BLaER1 treated with 17β-estradiol and CSF1 and Interleukin-3, amounts not matched to agents 10 nM and 100 nM (cell line): Measurements from ENCODE around the gene TMOD1.

Experiments
- H3K27ac ChIP-seq, 11 experiments: shearing (Covaris generic); formaldehyde crosslinking; 2 replicates each; pipeline ENCODE4 v1.8.1; 2022
- H3K27me3 ChIP-seq, 11 experiments: shearing (Covaris generic); formaldehyde crosslinking; 2 replicates each; pipeline ENCODE4 v1.8.1; 2022
- H3K36me3 ChIP-seq, 11 experiments: shearing (Covaris generic); formaldehyde crosslinking; 2 replicates each; pipeline ENCODE4 v1.8.1; 2022
- H3K4me1 ChIP-seq, 10 experiments: shearing (Covaris generic); formaldehyde crosslinking; 2 replicates each; pipeline ENCODE4 v1.8.1; 2022
- H3K4me2 ChIP-seq, 11 experiments: shearing (Covaris generic); formaldehyde crosslinking; 2 replicates each; pipeline ENCODE4 v1.8.1; 2022
- H3K4me3 ChIP-seq, 10 experiments: shearing (Covaris generic); formaldehyde crosslinking; 2 replicates each; pipeline ENCODE4 v1.8.1; 2022
- H3K9ac ChIP-seq, 11 experiments: shearing (Covaris generic); formaldehyde crosslinking; 2 replicates each; pipeline ENCODE4 v1.8.1; 2022
- H3K9me3 ChIP-seq, 11 experiments: shearing (Covaris generic); formaldehyde crosslinking; replicated peaks in 1 of 11; 2 replicates each; pipeline ENCODE4 v1.8.1; 2022
- H4K20me1 ChIP-seq, 11 experiments: shearing (Covaris generic); formaldehyde crosslinking; 2 replicates each; pipeline ENCODE4 v1.8.1; 2022
- Cebpa-rat ChIP-seq, 11 experiments: shearing (Covaris generic); IDR thresholded peaks; 2 replicates each; pipeline ENCODE4 v1.8.1; 2022

Gene TMOD1

GRCh38 chr9:97518909-97519307, 17.4 kb downstream of the TMOD1 start:
- Histone ChIP-seq H3K4me2 (no peak overlapping the region), H3K4me3 (no peak overlapping the region), H3K9me3 (no peaks in the 10 kb centered on the region), H4K20me1 (no peaks in the 10 kb centered on the region), H3K27me3 (peaks cover 0 to 6% (median 0%) of the 10 kb centered on the region in 11 experiments; a peak in 1 of 22 replicates), H3K9ac (no peak overlapping the region), H3K4me1 (no peaks in the 10 kb centered on the region), H3K27ac (no peak overlapping the region), H3K36me3 (no peaks in the 10 kb centered on the region)
- no peak for TF ChIP-seq Cebpa-rat (IDR thresholded peaks at IDR 0.05)

- H3K4me2 ChIP-seq, result no peak overlapping the region
- TF ChIP-seq Cebpa-rat (IDR thresholded peaks at IDR 0.05), result no peak
- H4K20me1 ChIP-seq, result no peaks in the 10 kb centered on the region
- no peaks in the 10 kb centered on the region for H3K36me3 ChIP-seq
- H3K4me3 ChIP-seq, result no peak overlapping the region
- no peaks in the 10 kb centered on the region for H3K9me3 ChIP-seq
- H3K27ac ChIP-seq, result no peak overlapping the region
- no peaks in the 10 kb centered on the region for H3K4me1 ChIP-seq
- H3K27me3 ChIP-seq, result peaks cover 0 to 6% (median 0%) of the 10 kb centered on the region in 11 experiments; a peak in 1 of 22 replicates
- H3K9ac ChIP-seq, result no peak overlapping the region
These were observed 18.0 kb downstream of the TMOD1 start for GRCh38 chr9:97519441-97519970.

- Histone ChIP-seq H3K27ac (no peak overlapping the region), H3K4me2 (no peak overlapping the region), H3K27me3 (peaks cover 0 to 9% (median 2%) of the 10 kb centered on the region in 11 experiments; a peak in 4 of 22 replicates), H4K20me1 (no peaks in the 10 kb centered on the region), H3K9ac (no peak overlapping the region), H3K4me1 (no peaks in the 10 kb centered on the region), H3K36me3 (no peaks in the 10 kb centered on the region), H3K9me3 (no peaks in the 10 kb centered on the region), H3K4me3 (no peak overlapping the region)
- no peak for TF ChIP-seq Cebpa-rat (IDR thresholded peaks at IDR 0.05)
These were observed 20.3 kb downstream of the TMOD1 start for GRCh38 chr9:97521576-97522333.

DNA sequence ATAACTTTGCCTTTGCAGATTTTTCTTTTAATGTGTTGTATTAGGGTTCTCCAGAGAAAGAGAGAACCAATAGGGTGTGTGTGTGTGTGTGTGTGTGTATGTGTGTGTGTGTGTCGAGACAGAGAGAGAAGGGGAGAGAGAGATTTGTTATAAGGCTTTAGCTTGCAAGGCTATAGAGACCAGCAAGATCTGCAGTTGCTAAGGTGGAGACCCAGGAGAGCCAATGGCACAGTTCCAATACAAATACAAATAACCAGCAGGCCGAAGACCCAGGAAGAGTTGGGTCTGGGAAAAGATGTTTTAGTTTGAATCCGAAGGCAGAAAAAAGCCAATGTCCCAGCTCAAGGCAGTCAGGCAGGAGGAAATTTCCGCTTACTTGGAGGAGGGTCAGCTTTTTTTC, 23.0 kb downstream of the TMOD1 start:
- Histone ChIP-seq H3K27ac (no peak overlapping the region), H3K27me3 (peaks cover 0 to 14% (median 4%) of the 10 kb centered on the region in 11 experiments; a peak in 4 of 22 replicates)

GRCh38 chr9:97525451-97525850, 24.0 kb downstream of the TMOD1 start:
- Histone ChIP-seq H3K27ac (no peak overlapping the region), H3K27me3 (peaks cover 0 to 14% (median 4%) of the 10 kb centered on the region in 11 experiments; a peak in 4 of 22 replicates), H3K4me3 (no peak overlapping the region), H3K4me2 (no peak overlapping the region), H3K9me3 (no peaks in the 10 kb centered on the region), H3K36me3 (no peaks in the 10 kb centered on the region), H3K9ac (no peak overlapping the region), H3K4me1 (peaks cover 0 to 8% (median 6%) of the 10 kb centered on the region in 10 experiments; a peak in 5 of 20 replicates), H4K20me1 (no peaks in the 10 kb centered on the region)
- TF ChIP-seq Cebpa-rat (IDR thresholded peaks at IDR 0.05), result no peak

More for the DNA sequence above, 23.0 kb downstream of the TMOD1 start:
- Histone ChIP-seq H3K4me3 (no peak overlapping the region), H3K4me1 (peaks cover 0 to 4% (median 2%) of the 10 kb centered on the region in 10 experiments; a peak in 5 of 20 replicates), H3K9me3 (no peaks in the 10 kb centered on the region), H3K36me3 (no peaks in the 10 kb centered on the region), H3K9ac (no peak overlapping the region), H4K20me1 (no peaks in the 10 kb centered on the region), H3K4me2 (no peak overlapping the region)
- TF ChIP-seq Cebpa-rat (IDR thresholded peaks at IDR 0.05), result no peak

DNA sequence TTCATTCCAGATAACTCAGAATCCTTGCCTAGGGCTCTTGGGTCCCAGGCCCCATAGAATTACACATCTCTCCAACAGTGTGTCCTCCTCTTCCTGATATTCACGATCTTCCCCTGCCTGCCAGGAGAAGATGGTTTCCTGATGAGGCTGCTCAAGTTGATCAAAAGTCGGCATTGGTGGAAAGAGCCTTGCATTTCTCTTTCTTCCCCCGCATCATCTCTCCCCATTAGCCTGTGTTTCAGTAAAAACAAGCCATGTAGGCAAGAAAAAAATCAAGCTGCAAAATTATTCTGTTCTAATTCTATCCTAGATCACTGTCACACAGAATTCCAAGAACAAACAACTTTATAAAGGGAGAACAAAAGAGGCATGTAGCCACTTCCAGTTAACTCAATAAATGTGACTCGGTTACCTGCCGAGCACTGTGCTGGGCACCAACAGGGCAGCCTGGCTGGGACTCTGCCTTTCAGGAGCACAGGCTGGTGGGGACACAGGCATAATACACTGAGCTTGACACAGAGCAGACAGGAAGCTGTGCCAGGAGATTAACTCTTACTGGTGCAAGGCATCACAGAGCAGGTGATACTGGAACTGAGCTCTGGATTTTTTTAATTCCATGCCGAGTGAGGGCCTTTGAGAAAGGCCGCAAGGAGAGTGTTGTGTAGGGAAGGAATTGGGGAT, 25.6 kb downstream of the TMOD1 start:
- Histone ChIP-seq H3K4me2 (no peak overlapping the region), H3K9ac (no peak overlapping the region), H4K20me1 (no peaks in the 10 kb centered on the region), H3K9me3 (no peaks in the 10 kb centered on the region), H3K36me3 (no peaks in the 10 kb centered on the region), H3K27ac (no peak overlapping the region), H3K4me1 (peaks cover 0 to 8% (median 6%) of the 10 kb centered on the region in 10 experiments; a peak in 5 of 20 replicates), H3K27me3 (peaks cover 0 to 14% (median 4%) of the 10 kb centered on the region in 11 experiments; a peak in 4 of 22 replicates), H3K4me3 (no peak overlapping the region)
- no peak for TF ChIP-seq Cebpa-rat (IDR thresholded peaks at IDR 0.05)

- Histone ChIP-seq H3K36me3 (no peaks in the 10 kb centered on the region), H3K9me3 (no peaks in the 10 kb centered on the region), H3K9ac (no peak overlapping the region), H3K27me3 (peaks cover 0 to 14% (median 4%) of the 10 kb centered on the region in 11 experiments; a peak in 4 of 22 replicates), H3K27ac (no peak overlapping the region), H3K4me1 (peaks cover 0 to 8% (median 6%) of the 10 kb centered on the region in 10 experiments; a peak in 5 of 20 replicates), H4K20me1 (no peaks in the 10 kb centered on the region), H3K4me2 (no peak overlapping the region), H3K4me3 (no peak overlapping the region)
- TF ChIP-seq Cebpa-rat (IDR thresholded peaks at IDR 0.05), result no peak
These were observed 26.4 kb downstream of the TMOD1 start for GRCh38 chr9:97527626-97528528.

GRCh38 chr9:97528529-97529230, 27.2 kb downstream of the TMOD1 start:
- Histone ChIP-seq H3K27me3 (peaks cover 0 to 14% (median 4%) of the 10 kb centered on the region in 11 experiments; a peak in 4 of 22 replicates), H3K4me3 (no peak overlapping the region), H3K36me3 (no peaks in the 10 kb centered on the region), H3K4me2 (no peak overlapping the region), H3K27ac (no peak overlapping the region), H4K20me1 (no peaks in the 10 kb centered on the region), H3K9me3 (no peaks in the 10 kb centered on the region; a peak in 1 of 22 replicates), H3K9ac (no peak overlapping the region), H3K4me1 (peaks cover 0 to 8% (median 6%) of the 10 kb centered on the region in 10 experiments; a peak in 5 of 20 replicates)
- no peak for TF ChIP-seq Cebpa-rat (IDR thresholded peaks at IDR 0.05)
